H1 (cell line): Measurements from ENCODE around the gene PHETA1. TPM values are rescaled to one million over a fixed set of nuclear protein-coding genes. Genes with fewer than 3 reads are reported as not detected.

Source experiments
- CTCF ChIA-PET: fragments of 300-600 bp; sonication (Branson Sonifier 250); formaldehyde crosslinking; loops from one replicate; lab custom pipeline; 2021; ENCODE audit not compliant: partially characterized antibody; lab: Charles Lee
- POLR2A ChIA-PET: fragments of 300-600 bp; sonication (Branson Sonifier 250); formaldehyde crosslinking; loops from one replicate; lab custom pipeline; 2021; ENCODE audit warnings: inconsistent platforms; ENCODE audit not compliant: partially characterized antibody; lab: Charles Lee
- DNase-seq, 2 experiments: peaks; one replicate each; pipeline versions ENCODE4 v3.0.0 to v3.0.0-alpha.2; 2010 to 2022; ENCODE audit warnings: low spot score in 2 of 2, low read depth in 1 of 2, mixed read lengths in 1 of 2
- FAIRE-seq: peaks from 2 replicates; lab custom pipeline; 2011; peaks lifted over from hg19 to GRCh38; lab: Jason Lieb, UNC
- H2AFZ ChIP-seq: 2 replicates; pipeline ENCODE4 v1.8.1; 2012; ENCODE audit warnings: low read length, inconsistent platforms
- H2AK5ac ChIP-seq: 2 replicates; pipeline ENCODE4 v1.6.1; 2013; ENCODE audit warnings: low read depth, low read length
- H2BK120ac ChIP-seq: replicated peaks from 2 replicates; pipeline ENCODE3; 2013; ENCODE audit warnings: low read depth, low read length, inconsistent platforms
- H2BK12ac ChIP-seq: 2 replicates; pipeline ENCODE4 v1.6.1; 2013; ENCODE audit warnings: low read depth, low read length
- H2BK15ac ChIP-seq: 2 replicates; pipeline ENCODE4 v1.6.1; 2013; ENCODE audit warnings: low read length
- H2BK20ac ChIP-seq: 2 replicates; pipeline ENCODE4 v1.6.1; 2013; ENCODE audit warnings: low read length
- H2BK5ac ChIP-seq: 2 replicates; pipeline ENCODE4 v1.6.1; 2013; ENCODE audit warnings: low read depth, low read length
- H3K14ac ChIP-seq: 2 replicates; pipeline ENCODE4 v1.6.1; 2013; ENCODE audit warnings: inconsistent platforms; ENCODE audit not compliant: insufficient read length
- H3K18ac ChIP-seq: 2 replicates; pipeline ENCODE4 v1.6.1; 2013; ENCODE audit warnings: low read length; ENCODE audit errors: extremely low read depth
- H3K23ac ChIP-seq: 2 replicates; pipeline ENCODE4 v1.6.1; 2013; ENCODE audit warnings: inconsistent platforms; ENCODE audit not compliant: insufficient read length
- H3K23me2 ChIP-seq: 2 replicates; pipeline ENCODE4 v1.6.1; 2013; ENCODE audit warnings: low read depth, low read length
- H3K27ac ChIP-seq: 2 replicates; pipeline ENCODE4 v1.6.1; 2011; ENCODE audit warnings: low read depth, low read length, inconsistent platforms
- H3K27me3 ChIP-seq, 4 experiments: replicated peaks in 1 of 4; 1 replicate in 1 of 4; 2 replicates in 3 of 4; pipeline versions ENCODE4 v1.6.1 to v1.8.1; 2011 to 2013; ENCODE audit warnings: low read length in 3 of 4, mild to moderate bottlenecking in 3 of 4, inconsistent platforms in 2 of 4, mixed read lengths in 2 of 4, moderate library complexity in 1 of 4; ENCODE audit not compliant: control insufficient read depth in 3 of 4, insufficient read depth in 3 of 4; ENCODE audit errors: extremely low read depth in 1 of 4
- H3K36me3 ChIP-seq, 4 experiments: 2 replicates each; pipeline versions ENCODE4 v1.6.1 to v1.8.1; 2011 to 2013; ENCODE audit warnings: mild to moderate bottlenecking in 4 of 4, low read length in 3 of 4, moderate library complexity in 2 of 4, control low read depth in 1 of 4, inconsistent platforms in 1 of 4; ENCODE audit not compliant: insufficient read depth in 4 of 4, control insufficient read depth in 2 of 4
- H3K4ac ChIP-seq: replicated peaks from 2 replicates; pipeline ENCODE3; 2013; ENCODE audit warnings: low read length, low read depth, mixed read lengths, inconsistent platforms; ENCODE audit not compliant: insufficient read length
- H3K4me1 ChIP-seq, 4 experiments: replicated peaks in 1 of 4; 1 replicate in 1 of 4; 2 replicates in 3 of 4; pipeline versions ENCODE4 v1.6.1 to v1.8.1; 2011 to 2013; ENCODE audit warnings: low read length in 3 of 4, inconsistent platforms in 2 of 4, mixed read lengths in 1 of 4; ENCODE audit not compliant: insufficient read depth in 4 of 4, control insufficient read depth in 3 of 4
- H3K4me2 ChIP-seq, 2 experiments: 2 replicates each; pipeline versions ENCODE4 v1.6.1 to v1.8.1; 2011 to 2013; ENCODE audit warnings: low read depth in 2 of 2, low read length in 2 of 2, control low read depth in 1 of 2, inconsistent platforms in 1 of 2, mild to moderate bottlenecking in 1 of 2; ENCODE audit not compliant: insufficient read depth in 1 of 2
- H3K4me3 ChIP-seq, 4 experiments: fragments of 200-600, 300-600 bp in 1 of 4; sonication (generic), shearing (Covaris generic), sonication (Bioruptor Twin) in 1 of 4; 2 replicates each; pipeline versions ENCODE4 v1.5.1 to v1.8.1; 2011 to 2016; ENCODE audit warnings: low read length in 4 of 4, low read depth in 3 of 4, control low read depth in 2 of 4, inconsistent platforms in 2 of 4, mild to moderate bottlenecking in 2 of 4, mixed read lengths in 1 of 4, moderate library complexity in 1 of 4; ENCODE audit not compliant: insufficient read depth in 2 of 4; ENCODE audit errors: extremely low read depth in 1 of 4
- H3K56ac ChIP-seq: replicated peaks from 2 replicates; pipeline ENCODE3; 2013; ENCODE audit warnings: low read depth, mild to moderate bottlenecking, mixed read lengths, low read length, inconsistent platforms; ENCODE audit not compliant: insufficient read length
- H3K79me1 ChIP-seq: 2 replicates; pipeline ENCODE4 v1.6.1; 2013; ENCODE audit warnings: low read depth, low read length, control low read depth
- H3K79me2 ChIP-seq, 2 experiments: 2 replicates each; pipeline versions ENCODE4 v1.6.1 to v1.8.1; 2012 to 2013; ENCODE audit warnings: low read length in 2 of 2, mild to moderate bottlenecking in 2 of 2, inconsistent platforms in 1 of 2; ENCODE audit not compliant: insufficient read depth in 2 of 2, control insufficient read depth in 1 of 2
- H3K9ac ChIP-seq, 4 experiments: replicated peaks in 1 of 4; 1 replicate in 1 of 4; 2 replicates in 3 of 4; pipeline versions ENCODE4 v1.6.1 to v1.8.1; 2011 to 2013; ENCODE audit warnings: low read depth in 3 of 4, low read length in 3 of 4, control low read depth in 2 of 4, mild to moderate bottlenecking in 2 of 4, moderate library complexity in 2 of 4, inconsistent platforms in 1 of 4; ENCODE audit errors: extremely low read depth in 1 of 4
- H3K9me3 ChIP-seq, 2 experiments: 2 replicates each; pipeline versions ENCODE4 v1.6.1 to v1.8.1; 2012 to 2013; ENCODE audit warnings: mild to moderate bottlenecking in 2 of 2, moderate library complexity in 2 of 2, control low read depth in 1 of 2, inconsistent platforms in 1 of 2, low read depth in 1 of 2, low read length in 1 of 2, mixed read lengths in 1 of 2; ENCODE audit not compliant: insufficient read depth in 2 of 2
- H4K20me1 ChIP-seq, 2 experiments: replicated peaks in 1 of 2; 2 replicates each; pipeline versions ENCODE3 to v1.8.1; 2011 to 2013; ENCODE audit warnings: inconsistent platforms in 2 of 2, low read length in 2 of 2, mild to moderate bottlenecking in 1 of 2; ENCODE audit not compliant: insufficient read depth in 2 of 2, control insufficient read depth in 1 of 2
- H4K5ac ChIP-seq: 2 replicates; pipeline ENCODE4 v1.6.1; 2013; ENCODE audit warnings: low read length, low read depth, mixed read lengths, inconsistent platforms; ENCODE audit not compliant: insufficient read length
- H4K8ac ChIP-seq: 2 replicates; pipeline ENCODE4 v1.8.0; 2013; ENCODE audit warnings: mild to moderate bottlenecking, moderate library complexity, low read length, inconsistent platforms; ENCODE audit not compliant: insufficient read depth; ENCODE audit errors: extremely low read depth
- H4K91ac ChIP-seq: replicated peaks from 2 replicates; pipeline ENCODE3; 2013; ENCODE audit warnings: low read length, mixed read lengths, inconsistent platforms; ENCODE audit not compliant: insufficient read length
- BRCA1 ChIP-seq: IDR thresholded peaks from 2 replicates; pipeline ENCODE4 v1.6.1; 2012; ENCODE audit warnings: low read depth, low read length, improper control_type of control experiment
- CBX8 ChIP-seq: fragments of 300-800, 300-1000 bp; sonication (generic); IDR thresholded peaks from 2 replicates; pipeline ENCODE4 v1.7.1; 2016; ENCODE audit warnings: low read depth, low read length, borderline replicate concordance
- CREB1 ChIP-seq: IDR thresholded peaks from 2 replicates; pipeline ENCODE4 v1.6.1; 2012; ENCODE audit warnings: inconsistent platforms
- CTBP2 ChIP-seq: IDR thresholded peaks from 2 replicates; pipeline ENCODE4 v1.7.0; 2011; ENCODE audit warnings: borderline replicate concordance, mild to moderate bottlenecking, moderate library complexity, mixed read lengths, low read length; ENCODE audit not compliant: insufficient read depth, insufficient read length
- EGR1 ChIP-seq: IDR thresholded peaks from 2 replicates; pipeline ENCODE4 v1.6.1; 2011; ENCODE audit warnings: low read depth, low read length, borderline replicate concordance
- GTF2F1 ChIP-seq: IDR thresholded peaks from 2 replicates; pipeline ENCODE4 v1.6.1; 2012; ENCODE audit warnings: low read depth, low read length, improper control_type of control experiment, borderline replicate concordance
- JUN ChIP-seq: IDR thresholded peaks from 2 replicates; pipeline ENCODE4 v1.6.1; 2011; ENCODE audit warnings: low read depth, mild to moderate bottlenecking, improper control_type of control experiment, low read length
- SIRT6 ChIP-seq: IDR thresholded peaks from one replicate; pipeline ENCODE4 v1.7.1; 2012; ENCODE audit warnings: low read length, inconsistent platforms
- SRF ChIP-seq: IDR thresholded peaks from 2 replicates; pipeline ENCODE4 v1.6.1; 2011; ENCODE audit warnings: mild to moderate bottlenecking, low read depth, low read length, moderate library complexity
- SUZ12 ChIP-seq: fragments of 200-600 bp; sonication (generic); IDR thresholded peaks from 2 replicates; pipeline ENCODE4 v1.6.1; 2012; ENCODE audit warnings: mild to moderate bottlenecking, inconsistent platforms, low read length, moderate library complexity, mixed read lengths
- ZNF274 ChIP-seq: IDR thresholded peaks from 2 replicates; pipeline ENCODE4 v1.7.0; 2012; ENCODE audit warnings: low read length, borderline replicate concordance; ENCODE audit errors: extremely low read depth
- WGBS, 2 experiments: shearing (Covaris generic) in 1 of 2; methylation state at CpG; one replicate each; pipeline versions ENCODE4 v1.1.6 to v1.1.7; 2013 to 2015; ENCODE audit warnings: low lambda C conversion rate in 2 of 2, mixed read lengths in 2 of 2, inconsistent platforms in 1 of 2, low coverage in 1 of 2, missing lambda C conversion rate in 1 of 2; ENCODE audit not compliant: insufficient replicate concordance in 2 of 2, insufficient coverage in 1 of 2, insufficient read length in 1 of 2; ENCODE audit errors: extremely low coverage in 1 of 2, missing lambda C conversion rate in 1 of 2; 5-methylcytosine and 5-hydroxymethylcytosine counted together
- polyA plus RNA-seq, 7 experiments: library from polyadenylated mRNA; depleted of rRNA in 3 of 7; stranded (reverse) in 5 of 7; unstranded in 2 of 7; fragments of >200 nt in 5 of 7; fragments of 200-250 nt in 2 of 7; gene quantifications; 1 replicate in 5 of 7; 2 replicates in 1 of 7; 4 replicates in 1 of 7; pipeline versions ENCODE4 v1.2.1 to v1.2.3, GENCODE V29; 2011 to 2013; ENCODE audit warnings: missing spikeins in 2 of 7, mixed read lengths in 2 of 7
- total RNA-seq: library from RNA; stranded (reverse); fragmentation: NEBNext Ultra II Directional; extraction: Animal tissue kit (Norgen Biotek cat#: 25700); gene quantifications from 2 replicates; pipeline ENCODE4 v1.2.1, GENCODE V29; 2021
- TF ChIP-seq, protein P1 (sequence below), 3 experiments: IDR thresholded peaks; 1 replicate in 2 of 3; 2 replicates in 1 of 3; pipeline versions ENCODE4 v1.5.1 to v1.6.1; 2011; ENCODE audit warnings: low read length in 3 of 3, mild to moderate bottlenecking in 3 of 3, inconsistent platforms in 2 of 3, low read depth in 1 of 3, moderate library complexity in 1 of 3; ENCODE audit not compliant: insufficient read depth in 1 of 3; ENCODE audit errors: control extremely low read depth in 1 of 3

The PHETA1 gene
- total and polyA plus RNA-seq, 2 of the 8 experiments (the other 6 are each of a cell fraction or from before 2014, with no cell fraction given), result 5.2 to 12.3 TPM

DNA sequence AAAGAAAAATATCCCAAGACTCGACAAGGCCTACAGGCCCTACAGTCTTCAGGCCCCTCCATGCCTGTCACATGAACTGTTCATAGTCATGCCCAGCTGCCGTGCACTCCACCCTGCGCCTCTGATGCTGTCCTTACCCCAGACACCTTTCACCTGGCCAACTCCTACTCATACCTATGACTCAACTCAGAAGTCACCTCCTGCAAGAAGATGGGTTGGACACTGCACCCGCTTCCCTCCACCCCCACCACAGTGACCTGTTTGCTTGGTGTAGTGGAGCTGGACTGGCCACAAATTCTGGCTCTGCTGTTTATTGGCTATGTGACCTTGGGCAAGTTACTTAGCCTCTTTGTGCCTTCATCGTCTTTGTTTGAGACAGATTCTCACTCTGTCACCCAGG is 56.2 kb downstream of the PHETA1 start:
- peaks cover 0 to 2% of the 10 kb centered on the region in 2 experiments for H4K20me1 ChIP-seq
- no peak overlapping the region for H3K4me3 ChIP-seq
- H3K9me3 ChIP-seq, result no peaks in the 10 kb centered on the region
- no peak overlapping the region for H3K4ac ChIP-seq
- ChIA-PET POLR2A (interaction anchor here (4.5 kb wide), 1 partner anchor 13 kb away, joined by 15 read pairs; no protein-coding TSS in a partner anchor), CTCF (interaction anchor here (0.6 to 10.8 kb wide), 11 partner anchors 8 to 945 kb away, joined by 3 to 115 read pairs (median 3); no protein-coding TSS in a partner anchor)
- no peak overlapping the region for H4K8ac ChIP-seq
- H2BK120ac ChIP-seq, result no peak overlapping the region
- H2BK15ac ChIP-seq, result no peak overlapping the region
- 92% methylated on average over 5 of the region's 5 CpGs; no CpG with 5 or more reads in 1 of the 2 experiments for WGBS, 2 experiments
- no peak overlapping the region for H4K5ac ChIP-seq
- no peak overlapping the region for H3K9ac ChIP-seq
- FAIRE-seq (no peak), DNase-seq (no peak)
- no peak overlapping the region for H4K91ac ChIP-seq
- no peak overlapping the region for H3K27ac ChIP-seq
- no peaks in the 10 kb centered on the region for H3K79me1 ChIP-seq
- no peak overlapping the region for H2AFZ ChIP-seq
- no peak overlapping the region for H2BK20ac ChIP-seq
- no peak overlapping the region for H3K56ac ChIP-seq
- no peaks in the 10 kb centered on the region for H3K27me3 ChIP-seq
- no peak overlapping the region for H2BK5ac ChIP-seq
- H3K23me2 ChIP-seq, result no peaks in the 10 kb centered on the region
- H3K18ac ChIP-seq, result no peak overlapping the region
- no peak overlapping the region for H2BK12ac ChIP-seq
- H2AK5ac ChIP-seq, result 0 out of 2 replicates have a peak overlapping the region, but pooled peaks have one; percentile 65
- H3K4me1 ChIP-seq, result no peaks in the 10 kb centered on the region
- no peaks in the 10 kb centered on the region for H3K36me3 ChIP-seq
- H3K4me2 ChIP-seq, result no peak overlapping the region
- H3K14ac ChIP-seq, result no peak overlapping the region
- no peaks in the 10 kb centered on the region for H3K79me2 ChIP-seq
- no peak overlapping the region for H3K23ac ChIP-seq
- TF ChIP-seq, protein P1, sequence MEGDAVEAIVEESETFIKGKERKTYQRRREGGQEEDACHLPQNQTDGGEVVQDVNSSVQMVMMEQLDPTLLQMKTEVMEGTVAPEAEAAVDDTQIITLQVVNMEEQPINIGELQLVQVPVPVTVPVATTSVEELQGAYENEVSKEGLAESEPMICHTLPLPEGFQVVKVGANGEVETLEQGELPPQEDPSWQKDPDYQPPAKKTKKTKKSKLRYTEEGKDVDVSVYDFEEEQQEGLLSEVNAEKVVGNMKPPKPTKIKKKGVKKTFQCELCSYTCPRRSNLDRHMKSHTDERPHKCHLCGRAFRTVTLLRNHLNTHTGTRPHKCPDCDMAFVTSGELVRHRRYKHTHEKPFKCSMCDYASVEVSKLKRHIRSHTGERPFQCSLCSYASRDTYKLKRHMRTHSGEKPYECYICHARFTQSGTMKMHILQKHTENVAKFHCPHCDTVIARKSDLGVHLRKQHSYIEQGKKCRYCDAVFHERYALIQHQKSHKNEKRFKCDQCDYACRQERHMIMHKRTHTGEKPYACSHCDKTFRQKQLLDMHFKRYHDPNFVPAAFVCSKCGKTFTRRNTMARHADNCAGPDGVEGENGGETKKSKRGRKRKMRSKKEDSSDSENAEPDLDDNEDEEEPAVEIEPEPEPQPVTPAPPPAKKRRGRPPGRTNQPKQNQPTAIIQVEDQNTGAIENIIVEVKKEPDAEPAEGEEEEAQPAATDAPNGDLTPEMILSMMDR (IDR thresholded peaks at IDR 0.05; ENCODE audit: control extremely low read depth in 1 of 3, insufficient read depth in 1 of 3, low read depth in 1 of 3, low read length in 3 of 3), result no peak
- TF ChIP-seq BRCA1 (no peak), CBX8 (no peak), CTBP2 (no peak), SRF (no peak), JUN (no peak), SUZ12 (no peak), GTF2F1 (no peak), SIRT6 (no peak), ZNF274 (no peak), EGR1 (no peak), CREB1 (no peak)
